ENCODE data around the gene PTPRN2. TPM values are rescaled to one million over a fixed set of nuclear protein-coding genes. Genes with fewer than 3 reads are reported as not detected.
"Not testable (repeated sequence)": the region's sequence is repeated elsewhere in the genome, so short reads cannot be mapped to it uniquely, and the experiment has no call there.

The PTPRN2 gene
- total RNA-seq, 4 donors from 2014 or later = 6.6 to 10.7 (median 8.2) TPM

GRCh38 chr7:158460665-158461064 lies 127.0 kb downstream of the PTPRN2 start:
- TF ChIP-seq EP300 (IDR thresholded peaks at IDR 0.05) (no peak), CTCF (IDR thresholded peaks at IDR 0.05) (no peak), POLR2A (IDR thresholded peaks at IDR 0.05) (no peak)
- no peak for DNase-seq (ENCODE audit: low spot score in 2 of 2)
- Histone ChIP-seq H3K9me3 (peaks cover 0 to 12% (median 0%) of the 10 kb centered on the region in 4 donors), H3K4me1 (no peaks in the 10 kb centered on the region), H3K27ac (no peak overlapping the region), H3K4me3 (no peak overlapping the region), H3K36me3 (no peaks in the 10 kb centered on the region), H3K27me3 (no peaks in the 10 kb centered on the region)
- 81 to 84% methylated on average over 6 of the region's 6 CpGs for WGBS, 2 donors

- H3K9me3 ChIP-seq = peaks cover 0 to 10% (median 0%) of the 10 kb centered on the region in 4 donors
- TF ChIP-seq EP300 (IDR thresholded peaks at IDR 0.05) = no peak
- DNase-seq (ENCODE audit: low spot score in 2 of 2) = no peak
- 78 to 92% methylated on average over 13 of the region's 13 CpGs for WGBS, 2 donors
- H3K27ac ChIP-seq = no peak overlapping the region
- no peaks in the 10 kb centered on the region for H3K4me1 ChIP-seq
- no peaks in the 10 kb centered on the region for H3K36me3 ChIP-seq
- no peaks in the 10 kb centered on the region for H3K27me3 ChIP-seq
- no peak overlapping the region for H3K4me3 ChIP-seq
Measured at GRCh38 chr7:158458716-158459282, 128.8 kb downstream of the PTPRN2 start.

GRCh38 chr7:158458096-158458495 lies 129.5 kb downstream of the PTPRN2 start:
- TF ChIP-seq POLR2A (IDR thresholded peaks at IDR 0.05) = no peak
- TF ChIP-seq CTCF (IDR thresholded peaks at IDR 0.05) = no peak
- no peak for TF ChIP-seq EP300 (IDR thresholded peaks at IDR 0.05)
- no peak for DNase-seq (ENCODE audit: low spot score in 2 of 2)
- no peak overlapping the region for H3K27ac ChIP-seq
- no peak overlapping the region for H3K4me3 ChIP-seq
- no peaks in the 10 kb centered on the region for H3K4me1 ChIP-seq
- H3K36me3 ChIP-seq = no peaks in the 10 kb centered on the region
- H3K9me3 ChIP-seq = peaks cover 0 to 10% (median 0%) of the 10 kb centered on the region in 4 donors
- WGBS, 2 donors = 46 to 49% methylated on average over 13 of the region's 13 CpGs
- H3K27me3 ChIP-seq = no peaks in the 10 kb centered on the region

- H3K27me3 ChIP-seq; H3K4me1 ChIP-seq; DNase-seq (ENCODE audit: low spot score in 2 of 2); H3K36me3 ChIP-seq; H3K27ac ChIP-seq; H3K4me3 ChIP-seq: not testable (repeated sequence)
- peaks cover 0 to 10% (median 0%) of the 10 kb centered on the region in 4 donors for H3K9me3 ChIP-seq
- 88 to 91% methylated on average over 22 of the region's 22 CpGs for WGBS, 2 donors
Measured at GRCh38 chr7:158457586-158457985, 130.0 kb downstream of the PTPRN2 start.

- DNase-seq (ENCODE audit: low spot score in 2 of 2) = no peak
- H3K27me3 ChIP-seq = no peaks in the 10 kb centered on the region
- 86 to 88% methylated on average over 7 to 8 of the region's 8 CpGs for WGBS, 2 donors
- no peak overlapping the region for H3K4me3 ChIP-seq
- H3K36me3 ChIP-seq = no peaks in the 10 kb centered on the region
- TF ChIP-seq EP300 (IDR thresholded peaks at IDR 0.05) (no peak), POLR2A (IDR thresholded peaks at IDR 0.05) (no peak)
- no peaks in the 10 kb centered on the region for H3K4me1 ChIP-seq
- H3K9me3 ChIP-seq = peaks cover 0 to 10% (median 0%) of the 10 kb centered on the region in 4 donors
- H3K27ac ChIP-seq = no peak overlapping the region
Measured at GRCh38 chr7:158454631-158455030, 133.0 kb downstream of the PTPRN2 start.

- TF ChIP-seq CTCF (IDR thresholded peaks at IDR 0.05) (no peak), POLR2A (IDR thresholded peaks at IDR 0.05) (no peak), EP300 (IDR thresholded peaks at IDR 0.05) (no peak)
- no peak for DNase-seq (ENCODE audit: low spot score in 2 of 2)
- WGBS, 2 donors = 80 to 86% methylated on average over 7 to 9 of the region's 9 CpGs
Measured at GRCh38 chr7:158453663-158454062, 134.0 kb downstream of the PTPRN2 start.

More at GRCh38 chr7:158453663-158454062, 134.0 kb downstream of the PTPRN2 start:
- Histone ChIP-seq H3K36me3 (no peaks in the 10 kb centered on the region), H3K27me3 (no peaks in the 10 kb centered on the region), H3K27ac (no peak overlapping the region), H3K9me3 (peaks cover 0 to 10% (median 0%) of the 10 kb centered on the region in 4 donors), H3K4me1 (no peaks in the 10 kb centered on the region), H3K4me3 (no peak overlapping the region)
